ENCODE measurements around the gene RPL35A. TPM values are rescaled to one million over a fixed set of nuclear protein-coding genes. Genes with fewer than 3 reads are reported as not detected.

Gene RPL35A
- total and polyA plus RNA-seq, 4 donors = 441 to 1,724 (median 914) TPM

DNA sequence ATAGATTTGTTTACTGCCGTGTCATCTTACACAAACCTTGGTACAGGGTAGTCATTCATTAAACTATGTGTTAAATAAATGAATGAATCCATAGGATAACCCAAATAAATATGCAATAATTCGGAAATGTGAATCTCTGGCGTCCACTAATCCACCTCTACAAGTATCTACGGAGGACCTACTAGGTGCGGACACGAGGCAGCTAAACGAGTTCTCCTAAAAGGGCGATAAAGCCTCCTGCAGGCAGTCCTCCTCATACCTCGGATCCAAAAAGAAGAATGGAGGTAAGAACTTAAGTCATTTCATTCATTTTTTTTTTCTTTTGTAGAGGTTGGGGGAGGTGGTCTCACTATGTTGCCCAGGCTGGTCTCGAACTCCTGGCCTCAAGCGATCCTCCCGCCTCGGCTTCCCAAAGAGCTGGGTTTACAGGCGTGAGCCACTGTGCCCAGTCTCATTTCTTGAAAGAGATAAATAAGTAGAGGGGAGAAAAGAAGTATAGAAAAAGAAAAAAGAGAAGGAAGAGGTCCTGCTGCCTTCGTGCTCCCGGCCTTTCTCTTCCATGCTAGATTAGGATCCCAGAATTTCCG is 706 bp upstream of the RPL35A start:
- no peak for DNase-seq (ENCODE audit: low read depth in 4 of 6, low spot score in 6 of 6)
- H3K4me1 ChIP-seq (ENCODE audit: control insufficient read depth, insufficient read depth, low read length) = peaks cover 21% of the 10 kb centered on the region
- no peaks in the 10 kb centered on the region for H3K9me3 ChIP-seq (ENCODE audit: control insufficient read depth, insufficient read depth, low read length)
- WGBS (ENCODE audit: insufficient coverage) = 3% methylated on average over 8 of the region's 17 CpGs
- peaks cover 29% of the 10 kb centered on the region for H3K36me3 ChIP-seq (ENCODE audit: control insufficient read depth, insufficient read depth, low read length)
- peak overlapping the region; percentile 98 for H3K27ac ChIP-seq (ENCODE audit: low read depth, low read length)
- H3K27me3 ChIP-seq (ENCODE audit: control insufficient read depth, insufficient read depth, low read length) = no peaks in the 10 kb centered on the region
- H3K4me3 ChIP-seq (ENCODE audit: low read depth, low read length) = peak overlapping the region; percentile 83

- no peak for DNase-seq (ENCODE audit: low read depth in 4 of 6, low spot score in 6 of 6)
- peaks cover 21% of the 10 kb centered on the region for H3K4me1 ChIP-seq (ENCODE audit: control insufficient read depth, insufficient read depth, low read length)
- peak overlapping the region; percentile 98 for H3K27ac ChIP-seq (ENCODE audit: low read depth, low read length)
- WGBS (ENCODE audit: insufficient coverage) = 3% methylated on average over 11 of the region's 11 CpGs
- H3K27me3 ChIP-seq (ENCODE audit: control insufficient read depth, insufficient read depth, low read length) = no peaks in the 10 kb centered on the region
- peak overlapping the region; percentile 83 for H3K4me3 ChIP-seq (ENCODE audit: low read depth, low read length)
- no peaks in the 10 kb centered on the region for H3K9me3 ChIP-seq (ENCODE audit: control insufficient read depth, insufficient read depth, low read length)
- H3K36me3 ChIP-seq (ENCODE audit: control insufficient read depth, insufficient read depth, low read length) = peaks cover 37% of the 10 kb centered on the region
These were observed 679 bp downstream of the RPL35A start for GRCh38 chr3:197950677-197951061.

GRCh38 chr3:197951392-197951990 is 1.5 kb downstream of the RPL35A start:
- Histone ChIP-seq H3K4me1 (ENCODE audit: control insufficient read depth, insufficient read depth, low read length) (peaks cover 21% of the 10 kb centered on the region), H3K9me3 (ENCODE audit: control insufficient read depth, insufficient read depth, low read length) (no peaks in the 10 kb centered on the region), H3K4me3 (ENCODE audit: low read depth, low read length) (peak overlapping the region; percentile 83), H3K36me3 (ENCODE audit: control insufficient read depth, insufficient read depth, low read length) (peaks cover 45% of the 10 kb centered on the region), H3K27me3 (ENCODE audit: control insufficient read depth, insufficient read depth, low read length) (no peaks in the 10 kb centered on the region), H3K27ac (ENCODE audit: low read depth, low read length) (no peak overlapping the region)
- 89% methylated on average over 17 of the region's 21 CpGs for WGBS (ENCODE audit: insufficient coverage)
- DNase-seq (ENCODE audit: low read depth in 4 of 6, low spot score in 6 of 6) = no peak

- WGBS (ENCODE audit: insufficient coverage) = 92% methylated on average over 4 of the region's 9 CpGs
- peaks cover 50% of the 10 kb centered on the region for H3K36me3 ChIP-seq (ENCODE audit: control insufficient read depth, insufficient read depth, low read length)
- H3K27ac ChIP-seq (ENCODE audit: low read depth, low read length) = no peak overlapping the region
- H3K9me3 ChIP-seq (ENCODE audit: control insufficient read depth, insufficient read depth, low read length) = no peaks in the 10 kb centered on the region
- peaks cover 24% of the 10 kb centered on the region for H3K4me1 ChIP-seq (ENCODE audit: control insufficient read depth, insufficient read depth, low read length)
- H3K27me3 ChIP-seq (ENCODE audit: control insufficient read depth, insufficient read depth, low read length) = no peaks in the 10 kb centered on the region
- H3K4me3 ChIP-seq (ENCODE audit: low read depth, low read length) = no peak overlapping the region
- no peak for DNase-seq (ENCODE audit: low read depth in 4 of 6, low spot score in 6 of 6)
These were observed 2.5 kb downstream of the RPL35A start for GRCh38 chr3:197952440-197952839.

DNA sequence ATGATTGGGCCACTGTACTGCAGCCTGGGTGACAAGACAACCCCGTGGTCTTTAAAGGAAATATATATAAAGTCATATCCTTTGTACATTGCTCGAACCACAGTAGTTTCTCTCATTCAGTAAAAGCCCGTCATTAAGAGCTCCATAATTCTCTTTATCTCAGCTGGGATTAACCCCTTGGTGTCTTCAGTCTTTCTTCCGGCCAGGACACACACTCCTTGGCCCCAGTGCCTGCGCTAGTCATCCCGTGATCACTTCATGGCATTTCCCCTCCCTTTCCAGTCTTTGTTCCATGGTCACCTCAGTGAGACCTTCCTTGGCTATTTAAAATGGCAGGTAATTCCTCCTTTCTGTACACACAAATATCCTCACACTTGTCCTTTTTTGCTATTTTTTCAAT is 3.3 kb downstream of the RPL35A start:
- peaks cover 25% of the 10 kb centered on the region for H3K4me1 ChIP-seq (ENCODE audit: control insufficient read depth, insufficient read depth, low read length)
- WGBS (ENCODE audit: insufficient coverage) = 72% methylated on average over 5 of the region's 6 CpGs
- no peak overlapping the region for H3K27ac ChIP-seq (ENCODE audit: low read depth, low read length)
- H3K9me3 ChIP-seq (ENCODE audit: control insufficient read depth, insufficient read depth, low read length) = no peaks in the 10 kb centered on the region
- H3K27me3 ChIP-seq (ENCODE audit: control insufficient read depth, insufficient read depth, low read length) = no peaks in the 10 kb centered on the region
- no peak for DNase-seq (ENCODE audit: low read depth in 4 of 6, low spot score in 6 of 6)
- no peak overlapping the region for H3K4me3 ChIP-seq (ENCODE audit: low read depth, low read length)
- peaks cover 51% of the 10 kb centered on the region for H3K36me3 ChIP-seq (ENCODE audit: control insufficient read depth, insufficient read depth, low read length)

DNA sequence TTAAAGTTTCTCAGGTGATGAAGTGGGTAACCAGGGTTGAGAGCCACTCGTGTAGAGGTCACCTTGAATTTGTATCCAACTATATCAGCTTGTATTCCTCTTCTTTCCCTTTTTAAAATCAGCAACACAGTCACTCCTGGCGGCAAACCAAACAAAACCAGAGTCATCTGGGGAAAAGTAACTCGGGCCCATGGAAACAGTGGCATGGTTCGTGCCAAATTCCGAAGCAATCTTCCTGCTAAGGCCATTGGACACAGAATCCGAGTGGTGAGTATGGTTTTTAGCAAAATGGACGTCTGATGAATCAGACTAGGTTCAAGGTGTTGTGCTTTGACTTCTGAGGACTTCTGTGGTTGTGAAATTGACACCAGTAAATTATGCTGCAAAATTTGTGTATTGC is 3.9 kb downstream of the RPL35A start:
- peaks cover 51% of the 10 kb centered on the region for H3K36me3 ChIP-seq (ENCODE audit: control insufficient read depth, insufficient read depth, low read length)
- H3K4me1 ChIP-seq (ENCODE audit: control insufficient read depth, insufficient read depth, low read length) = peaks cover 28% of the 10 kb centered on the region
- no peak overlapping the region for H3K27ac ChIP-seq (ENCODE audit: low read depth, low read length)
- no peak overlapping the region for H3K4me3 ChIP-seq (ENCODE audit: low read depth, low read length)
- DNase-seq (ENCODE audit: low read depth in 4 of 6, low spot score in 6 of 6) = no peak
- no peaks in the 10 kb centered on the region for H3K9me3 ChIP-seq (ENCODE audit: control insufficient read depth, insufficient read depth, low read length)
- no peaks in the 10 kb centered on the region for H3K27me3 ChIP-seq (ENCODE audit: control insufficient read depth, insufficient read depth, low read length)
- WGBS (ENCODE audit: insufficient coverage) = 81% methylated on average over 6 of the region's 7 CpGs

DNA sequence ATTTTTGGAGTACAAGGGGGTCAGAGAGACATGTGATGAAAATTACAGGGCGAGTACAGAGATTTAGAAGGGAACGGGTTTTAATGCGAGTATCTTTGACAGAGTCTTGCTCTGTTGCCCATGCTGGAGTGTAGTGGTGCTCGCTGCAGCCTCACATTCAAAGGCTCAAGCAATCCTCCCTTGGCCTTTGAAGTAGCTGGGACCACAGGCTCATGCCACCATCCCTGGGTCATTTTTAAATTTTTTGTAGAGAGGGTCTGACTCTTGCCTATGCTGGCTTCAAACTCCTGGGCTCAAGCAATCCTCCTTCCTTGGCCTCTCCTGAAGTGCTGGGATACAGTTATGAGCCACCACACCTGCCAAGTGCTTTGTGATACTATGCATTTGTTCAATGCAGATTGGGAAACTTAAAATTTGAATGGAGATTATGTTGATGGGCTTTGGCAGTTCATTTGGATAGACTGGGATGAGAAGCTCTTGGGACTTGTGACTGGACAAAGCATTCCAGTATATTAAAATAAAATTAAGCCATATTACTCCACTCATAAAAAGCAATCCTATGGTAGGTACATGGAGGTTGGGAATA is 6.0 kb downstream of the RPL35A start:
- 90% methylated on average over 3 of the region's 4 CpGs for WGBS (ENCODE audit: insufficient coverage)

GRCh38 chr3:197956626-197956988 is 6.6 kb downstream of the RPL35A start:
- H3K9me3 ChIP-seq (ENCODE audit: control insufficient read depth, insufficient read depth, low read length) = no peaks in the 10 kb centered on the region
- peaks cover 46% of the 10 kb centered on the region for H3K36me3 ChIP-seq (ENCODE audit: control insufficient read depth, insufficient read depth, low read length)
- no peak overlapping the region for H3K27ac ChIP-seq (ENCODE audit: low read depth, low read length)
- H3K4me1 ChIP-seq (ENCODE audit: control insufficient read depth, insufficient read depth, low read length) = peaks cover 27% of the 10 kb centered on the region
- no peak overlapping the region for H3K4me3 ChIP-seq (ENCODE audit: low read depth, low read length)
- no CpG with 5 or more reads among the region's 2 CpGs for WGBS (ENCODE audit: insufficient coverage)
- H3K27me3 ChIP-seq (ENCODE audit: control insufficient read depth, insufficient read depth, low read length) = no peaks in the 10 kb centered on the region
- no peak for DNase-seq (ENCODE audit: low read depth in 4 of 6, low spot score in 6 of 6)

More for the DNA sequence above, 6.0 kb downstream of the RPL35A start:
- Histone ChIP-seq H3K36me3 (ENCODE audit: control insufficient read depth, insufficient read depth, low read length) (peaks cover 51% of the 10 kb centered on the region), H3K4me1 (ENCODE audit: control insufficient read depth, insufficient read depth, low read length) (peaks cover 33% of the 10 kb centered on the region), H3K9me3 (ENCODE audit: control insufficient read depth, insufficient read depth, low read length) (no peaks in the 10 kb centered on the region), H3K27ac (ENCODE audit: low read depth, low read length) (no peak overlapping the region), H3K27me3 (ENCODE audit: control insufficient read depth, insufficient read depth, low read length) (no peaks in the 10 kb centered on the region), H3K4me3 (ENCODE audit: low read depth, low read length) (no peak overlapping the region)
- no peak for DNase-seq (ENCODE audit: low read depth in 4 of 6, low spot score in 6 of 6)

DNA sequence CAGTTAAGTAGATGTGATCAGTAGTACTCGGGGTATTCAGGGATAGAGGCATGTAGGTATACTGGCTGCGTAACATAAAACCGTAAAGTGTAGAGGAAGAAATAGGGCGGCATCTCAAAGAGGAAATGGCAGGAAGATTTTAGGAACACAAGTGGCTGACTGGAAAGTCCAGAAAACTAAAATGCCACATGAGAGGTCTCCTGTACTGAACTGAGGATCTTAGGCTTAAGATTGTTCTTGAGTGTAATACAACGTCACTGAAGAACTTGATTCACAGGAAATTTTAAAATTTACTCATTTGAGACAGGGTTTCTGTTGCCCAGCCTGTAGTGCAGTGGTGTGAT is 7.8 kb downstream of the RPL35A start:
- DNase-seq (ENCODE audit: low read depth in 4 of 6, low spot score in 6 of 6) = no peak
- no peak overlapping the region for H3K4me3 ChIP-seq (ENCODE audit: low read depth, low read length)
- H3K27ac ChIP-seq (ENCODE audit: low read depth, low read length) = peak overlapping the region; percentile 10
- 92% methylated on average over 5 of the region's 5 CpGs for WGBS (ENCODE audit: insufficient coverage)
- H3K27me3 ChIP-seq (ENCODE audit: control insufficient read depth, insufficient read depth, low read length) = no peaks in the 10 kb centered on the region
- peaks cover 35% of the 10 kb centered on the region for H3K36me3 ChIP-seq (ENCODE audit: control insufficient read depth, insufficient read depth, low read length)
- H3K4me1 ChIP-seq (ENCODE audit: control insufficient read depth, insufficient read depth, low read length) = peaks cover 24% of the 10 kb centered on the region
- H3K9me3 ChIP-seq (ENCODE audit: control insufficient read depth, insufficient read depth, low read length) = no peaks in the 10 kb centered on the region

DNA sequence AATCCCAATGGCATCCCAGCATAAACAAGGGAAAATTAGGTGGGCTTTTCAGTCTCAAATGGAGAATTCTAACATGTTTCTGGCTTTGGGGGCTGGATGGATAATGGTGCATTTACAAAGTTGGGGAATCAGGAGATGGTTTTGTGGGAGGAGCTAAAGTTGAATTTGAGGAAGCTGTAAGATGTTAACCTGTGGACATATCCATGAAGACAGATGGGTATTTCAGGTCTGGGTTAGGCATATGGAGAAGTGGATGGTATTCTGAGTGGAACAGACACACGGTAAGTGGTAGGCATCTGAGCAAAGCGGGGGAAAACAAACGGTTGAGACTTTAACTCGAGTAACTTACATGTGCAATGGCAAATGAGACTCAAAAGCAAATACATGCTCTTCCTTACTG is 8.4 kb downstream of the RPL35A start:
- WGBS (ENCODE audit: insufficient coverage) = 100% methylated on average over 4 of the region's 4 CpGs
- H3K27ac ChIP-seq (ENCODE audit: low read depth, low read length) = no peak overlapping the region

More for the DNA sequence above, 8.4 kb downstream of the RPL35A start:
- Histone ChIP-seq H3K36me3 (ENCODE audit: control insufficient read depth, insufficient read depth, low read length) (peaks cover 29% of the 10 kb centered on the region), H3K4me3 (ENCODE audit: low read depth, low read length) (no peak overlapping the region), H3K27me3 (ENCODE audit: control insufficient read depth, insufficient read depth, low read length) (no peaks in the 10 kb centered on the region), H3K9me3 (ENCODE audit: control insufficient read depth, insufficient read depth, low read length) (no peaks in the 10 kb centered on the region), H3K4me1 (ENCODE audit: control insufficient read depth, insufficient read depth, low read length) (peaks cover 18% of the 10 kb centered on the region)
- DNase-seq (ENCODE audit: low read depth in 4 of 6, low spot score in 6 of 6) = no peak

All from spinal cord (tissue), 10 donors.